Fibroblast of mammary gland (primary cell): Measurements from ENCODE around the gene KCNIP3.
A peak's percentile ranks its signal among the peaks of the same experiment; 100 is the strongest.

ENCODE experiments used
- DNase-seq: peaks from one replicate; pipeline ENCODE4 v3.0.0-alpha.2; 2010; ENCODE audit warnings: low read depth
- H3K4me3 ChIP-seq: 2 replicates; pipeline ENCODE4 v1.5.1; 2011; ENCODE audit warnings: low read depth, mild to moderate bottlenecking, low read length, moderate library complexity; ENCODE audit not compliant: control insufficient read depth
- TF ChIP-seq, protein P1 (sequence below): conservative IDR thresholded peaks from 2 replicates; pipeline ENCODE4 v1.5.1; 2011; ENCODE audit warnings: low read depth, low read length, inconsistent platforms; ENCODE audit not compliant: control insufficient read depth, insufficient read depth

Gene KCNIP3

DNA sequence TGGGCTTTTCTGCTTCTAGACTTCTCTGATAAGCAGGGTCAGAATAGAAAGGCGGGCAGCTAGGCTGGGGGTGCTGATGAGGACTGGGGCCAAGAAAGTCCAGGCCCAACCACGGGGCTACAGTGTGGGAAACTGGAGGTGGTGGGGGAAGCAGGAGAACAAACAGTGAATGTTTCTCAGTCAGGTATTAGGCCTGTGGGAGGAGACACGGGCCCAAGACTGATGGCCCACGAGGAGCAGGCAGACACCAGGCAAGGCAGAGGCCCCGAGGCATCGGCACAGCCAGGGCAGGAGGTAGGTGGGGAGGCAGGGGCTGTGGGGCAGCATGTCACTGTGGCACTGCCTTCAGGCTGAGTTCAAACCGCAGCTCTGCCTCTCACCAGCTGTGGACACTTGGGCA is 40.7 kb downstream of the KCNIP3 start:
- TF ChIP-seq, protein P1, sequence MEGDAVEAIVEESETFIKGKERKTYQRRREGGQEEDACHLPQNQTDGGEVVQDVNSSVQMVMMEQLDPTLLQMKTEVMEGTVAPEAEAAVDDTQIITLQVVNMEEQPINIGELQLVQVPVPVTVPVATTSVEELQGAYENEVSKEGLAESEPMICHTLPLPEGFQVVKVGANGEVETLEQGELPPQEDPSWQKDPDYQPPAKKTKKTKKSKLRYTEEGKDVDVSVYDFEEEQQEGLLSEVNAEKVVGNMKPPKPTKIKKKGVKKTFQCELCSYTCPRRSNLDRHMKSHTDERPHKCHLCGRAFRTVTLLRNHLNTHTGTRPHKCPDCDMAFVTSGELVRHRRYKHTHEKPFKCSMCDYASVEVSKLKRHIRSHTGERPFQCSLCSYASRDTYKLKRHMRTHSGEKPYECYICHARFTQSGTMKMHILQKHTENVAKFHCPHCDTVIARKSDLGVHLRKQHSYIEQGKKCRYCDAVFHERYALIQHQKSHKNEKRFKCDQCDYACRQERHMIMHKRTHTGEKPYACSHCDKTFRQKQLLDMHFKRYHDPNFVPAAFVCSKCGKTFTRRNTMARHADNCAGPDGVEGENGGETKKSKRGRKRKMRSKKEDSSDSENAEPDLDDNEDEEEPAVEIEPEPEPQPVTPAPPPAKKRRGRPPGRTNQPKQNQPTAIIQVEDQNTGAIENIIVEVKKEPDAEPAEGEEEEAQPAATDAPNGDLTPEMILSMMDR, result no peak
- no peak for DNase-seq
- no peak overlapping the region for H3K4me3 ChIP-seq

DNA sequence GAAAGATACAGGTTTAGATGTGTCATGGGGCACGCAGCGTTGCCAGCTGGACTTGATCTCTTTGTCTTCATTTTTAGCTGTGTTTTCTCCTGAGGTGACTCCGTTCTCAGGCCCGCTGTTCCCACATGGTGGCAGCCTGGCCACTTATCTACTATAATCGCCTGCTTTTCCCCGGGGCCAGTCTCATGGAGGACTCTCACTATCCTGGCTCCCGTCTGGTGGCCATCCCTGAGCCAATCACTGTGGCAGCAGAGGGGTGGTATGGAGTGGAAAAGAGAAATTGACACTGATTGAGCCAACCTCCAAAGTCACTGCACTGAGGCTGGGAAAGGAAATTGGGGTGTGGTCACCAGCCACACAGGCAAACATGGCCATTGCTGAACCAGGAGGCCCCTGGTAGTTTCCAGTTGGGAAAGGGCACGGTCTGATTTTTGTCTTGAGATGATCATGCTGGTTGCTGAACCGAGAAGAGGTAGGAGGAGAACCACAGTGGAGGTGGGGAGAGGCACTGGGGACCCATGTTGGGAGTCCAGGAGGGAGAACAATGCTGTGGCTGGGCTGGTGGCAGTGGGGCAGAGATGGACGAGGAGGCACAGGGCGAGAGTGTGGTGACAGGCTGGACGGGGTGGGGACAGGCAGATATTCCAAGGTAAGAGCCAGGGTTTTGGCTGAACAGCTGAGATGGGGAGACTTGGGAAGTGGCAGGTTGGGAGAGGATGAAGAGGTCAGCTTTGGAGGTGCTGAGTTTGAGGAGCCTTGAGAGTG is 45.6 kb downstream of the KCNIP3 start:
- no peak overlapping the region for H3K4me3 ChIP-seq
- TF ChIP-seq, protein P1, result no peak
- DNase-seq, result no peak

DNA sequence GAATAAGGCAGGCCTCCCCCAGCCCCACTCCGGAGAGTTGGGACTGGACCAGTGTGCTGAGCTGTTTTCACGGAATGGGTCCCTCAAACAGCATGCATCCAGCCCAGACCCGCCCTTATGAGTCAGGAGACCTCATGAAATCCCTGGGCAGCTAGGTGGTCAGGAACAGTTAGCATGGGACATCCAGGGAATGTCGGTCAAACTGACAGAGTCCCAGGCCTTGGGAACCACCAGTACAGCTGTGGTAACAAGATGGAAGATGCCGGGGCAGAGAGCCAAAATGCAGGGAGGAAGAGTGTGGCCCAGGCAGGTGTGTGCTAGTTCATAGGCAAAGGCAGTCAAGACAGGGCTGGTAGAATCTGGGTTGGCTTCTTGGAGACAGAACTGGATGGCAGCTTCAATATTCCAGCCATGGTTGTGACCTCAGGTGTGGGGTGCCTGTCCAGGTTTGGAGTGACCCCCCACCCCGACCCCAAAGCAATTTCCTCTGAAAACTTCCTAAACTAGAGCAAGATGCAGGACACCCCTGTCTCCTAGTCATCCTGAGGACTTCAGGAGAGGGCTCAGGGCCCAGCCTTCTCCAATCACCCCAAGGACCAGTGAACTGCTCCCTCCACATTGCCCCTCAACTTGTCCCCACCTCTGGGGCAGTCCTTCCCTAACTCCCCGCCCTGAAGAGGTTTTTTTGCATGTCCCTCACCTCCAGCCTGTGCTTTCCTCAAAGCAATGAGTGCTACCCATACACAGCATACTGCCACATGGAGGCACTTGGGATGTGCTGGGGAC is 46.5 kb downstream of the KCNIP3 start:
- TF ChIP-seq, protein P1, result no peak
- DNase-seq, result no peak
- no peak overlapping the region for H3K4me3 ChIP-seq

DNA sequence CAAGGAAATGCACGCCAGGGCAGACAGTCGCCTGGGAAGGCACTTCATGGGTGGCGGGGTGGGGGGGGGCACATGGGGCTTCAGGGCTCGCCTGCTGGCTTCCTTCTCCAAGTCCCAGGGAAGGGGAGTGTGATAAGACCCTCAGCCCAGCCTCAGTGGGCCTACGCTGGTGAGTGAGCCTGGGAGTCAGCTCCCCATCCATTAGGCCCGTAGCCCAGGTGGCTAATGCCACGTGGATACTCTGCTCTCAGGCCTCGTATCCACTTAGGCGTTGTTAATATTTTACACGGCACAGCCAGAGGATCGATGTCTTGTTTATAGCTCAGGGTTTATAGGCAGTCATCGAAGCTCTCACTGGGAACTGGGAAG is 47.1 kb downstream of the KCNIP3 start:
- H3K4me3 ChIP-seq, result no peak overlapping the region
- TF ChIP-seq, protein P1, result no peak
- DNase-seq, result no peak

DNA sequence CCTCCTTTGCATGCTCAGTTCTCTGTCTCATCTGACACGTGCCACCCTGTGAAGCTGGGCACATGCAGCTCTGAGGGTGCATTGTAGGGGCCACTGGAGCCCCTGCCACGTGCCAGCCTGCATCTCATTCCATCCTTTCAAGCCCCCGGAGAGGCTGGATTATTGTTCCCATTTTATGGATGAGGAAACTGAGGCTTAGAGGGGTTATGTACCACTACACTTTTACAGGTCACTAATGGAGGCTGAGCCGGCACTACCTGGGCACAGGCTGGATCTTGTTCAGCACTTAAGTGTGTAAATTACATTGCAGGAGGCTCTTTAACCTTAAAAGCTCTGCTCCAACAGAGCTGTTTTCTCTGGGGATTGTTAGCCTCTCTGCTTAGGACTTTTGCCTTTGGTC is 47.5 kb downstream of the KCNIP3 start:
- H3K4me3 ChIP-seq, result no peak overlapping the region
- TF ChIP-seq, protein P1, result no peak
- DNase-seq, result no peak

DNA sequence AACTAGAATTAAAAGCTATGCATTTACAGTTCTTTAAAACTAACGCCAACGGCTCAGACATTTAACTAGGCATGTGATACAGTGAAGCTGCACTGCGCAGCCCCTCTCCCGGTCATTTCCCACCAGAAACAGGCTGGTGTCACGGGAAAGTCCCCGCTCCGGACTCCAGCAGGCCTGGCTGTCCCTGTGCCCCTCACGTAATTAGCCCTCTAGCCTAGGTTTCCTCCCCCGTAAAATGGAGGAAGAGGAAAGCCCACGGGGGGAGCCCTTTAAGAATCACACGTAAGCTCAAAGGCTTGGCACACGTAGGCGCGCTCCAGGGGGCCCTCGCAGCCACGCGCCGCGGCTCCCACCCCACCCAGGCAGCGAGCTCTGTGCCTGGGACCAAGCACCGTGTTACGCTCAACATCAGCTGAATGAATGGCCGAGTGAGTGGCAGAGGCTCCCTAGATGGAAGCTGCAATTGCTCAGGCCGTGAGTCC is 48.0 kb downstream of the KCNIP3 start:
- H3K4me3 ChIP-seq, result peak overlapping the region; percentile 62
- no peak for DNase-seq
- TF ChIP-seq, protein P1, result no peak
